GM19351 (cell line): ENCODE data around the gene SPSB4.

Source experiments
- ATAC-seq: cut with Tn5 transposase; IDR thresholded peaks from one replicate; pipeline ENCODE4 v1.9.1; 2021; ENCODE audit warnings: mild to moderate bottlenecking, moderate library complexity; ENCODE audit not compliant: unreplicated experiment

The SPSB4 gene

GRCh38 chr3:141052201-141053069 is 1.3 kb downstream of the SPSB4 start:
- no peak for ATAC-seq

- ATAC-seq = no peak
Observed at GRCh38 chr3:141055136-141055535, 4.0 kb downstream of the SPSB4 start.

GRCh38 chr3:141055536-141056445 is 4.6 kb downstream of the SPSB4 start:
- ATAC-seq = no peak

- no peak for ATAC-seq
Observed at GRCh38 chr3:141056751-141057171, 5.6 kb downstream of the SPSB4 start.

GRCh38 chr3:141057436-141057835 is 6.3 kb downstream of the SPSB4 start:
- no peak for ATAC-seq

GRCh38 chr3:141057946-141058800 is 7.0 kb downstream of the SPSB4 start:
- no peak for ATAC-seq

GRCh38 chr3:141058996-141059395 is 7.8 kb downstream of the SPSB4 start:
- ATAC-seq = no peak

- no peak for ATAC-seq
Observed at GRCh38 chr3:141059816-141060215, 8.7 kb downstream of the SPSB4 start.

- no peak for ATAC-seq
Observed at GRCh38 chr3:141060327-141060726, 9.2 kb downstream of the SPSB4 start.

GRCh38 chr3:141063831-141064230 is 12.7 kb downstream of the SPSB4 start:
- ATAC-seq = no peak

- ATAC-seq = no peak
Observed at GRCh38 chr3:141064255-141064926, 13.2 kb downstream of the SPSB4 start.

GRCh38 chr3:141065258-141065657 is 14.1 kb downstream of the SPSB4 start:
- no peak for ATAC-seq

- ATAC-seq = no peak
Observed at GRCh38 chr3:141065841-141066805, 15.0 kb downstream of the SPSB4 start.

GRCh38 chr3:141067206-141067974 is 16.2 kb downstream of the SPSB4 start:
- ATAC-seq = no peak

- ATAC-seq = no peak
Observed at GRCh38 chr3:141070229-141070628, 19.1 kb downstream of the SPSB4 start.

- no peak for ATAC-seq
Observed at GRCh38 chr3:141070727-141071357, 19.7 kb downstream of the SPSB4 start.

- ATAC-seq = no peak
Observed at GRCh38 chr3:141071681-141072260, 20.6 kb downstream of the SPSB4 start.

GRCh38 chr3:141072950-141073349 is 21.8 kb downstream of the SPSB4 start:
- no peak for ATAC-seq
